ENCODE results near the gene PKNOX1.

DNA sequence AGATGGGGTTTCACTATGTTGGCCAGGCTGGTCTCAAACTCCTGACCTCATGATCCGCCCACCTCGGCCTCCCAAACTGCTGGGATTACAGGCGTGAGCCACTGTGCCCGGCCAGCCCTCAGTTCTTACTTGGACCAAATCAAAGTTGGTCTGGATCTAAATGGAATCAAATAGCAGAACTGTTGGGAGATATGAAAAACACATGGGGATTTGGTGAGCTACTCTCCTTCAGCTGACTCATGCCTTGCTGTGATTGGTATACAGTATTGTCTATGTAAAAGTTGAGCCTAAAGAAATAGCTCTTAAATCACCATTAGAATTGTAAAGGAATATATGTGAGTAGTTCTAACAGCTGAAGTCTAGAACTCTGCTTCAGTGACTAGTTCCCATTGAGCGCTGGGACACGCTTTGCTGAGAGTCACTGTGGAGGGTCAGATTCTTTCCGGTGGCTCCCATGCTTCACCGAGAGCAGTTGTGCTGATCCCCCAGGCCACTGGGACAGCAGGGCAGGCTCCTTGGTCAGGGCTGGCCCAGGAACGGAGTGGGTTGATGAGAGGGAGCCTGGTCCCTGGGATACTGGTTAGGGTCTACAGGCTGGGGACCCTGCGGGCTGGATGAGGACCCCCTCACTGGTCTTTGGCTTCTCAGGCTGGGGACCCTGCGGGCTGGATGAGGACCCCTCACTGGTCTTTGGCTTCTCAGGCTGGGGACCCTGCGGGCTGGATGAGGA is 14.0 kb downstream of the PKNOX1 start:
- TF ChIP-seq POLR2AphosphoS5 (IDR thresholded peaks at IDR 0.05; ENCODE audit: borderline replicate concordance, low read depth, low read length), result no peak
- TF ChIP-seq EZH2 (IDR thresholded peaks at IDR 0.05), result no peak
